Heart left ventricle (tissue), 16 donors: ENCODE results near the gene TRDMT1. TPM values are rescaled to one million over a fixed set of nuclear protein-coding genes. Genes with fewer than 3 reads are reported as not detected.

Experiments used
- ATAC-seq, 4 donors: fragments of 200-7000 bp; cut with Tn5 transposase; one replicate each; pipeline ENCODE4 v1.9.1; 2020 to 2022; ENCODE audit warnings: moderate library complexity in 4 of 4, mild to moderate bottlenecking in 3 of 4, moderate number of reproducible peaks in 1 of 4
- DNase-seq, 5 donors: peaks; one replicate each; pipeline ENCODE4 v3.0.0-alpha.2; 2020
- H3K27ac ChIP-seq, 12 donors: fragments of 200-600 bp; sonication (generic) in 4 of 12; one replicate each; pipeline versions ENCODE4 v1.5.0 to v1.8.0; 2016 to 2022; ENCODE audit warnings: mild to moderate bottlenecking in 2 of 12
- H3K27me3 ChIP-seq, 9 donors: fragments of 200-600 bp; sonication (generic) in 2 of 9; one replicate each; pipeline versions ENCODE4 v1.5.1 to v1.8.0; 2016 to 2022; ENCODE audit warnings: mild to moderate bottlenecking in 3 of 9
- H3K36me3 ChIP-seq, 9 donors: fragments of 200-600 bp; sonication (generic) in 2 of 9; one replicate each; pipeline versions ENCODE4 v1.5.0 to v1.8.0; 2018 to 2022; ENCODE audit warnings: mild to moderate bottlenecking in 2 of 9
- H3K4me1 ChIP-seq, 12 donors: fragments of 200-600 bp; sonication (generic) in 4 of 12; one replicate each; pipeline versions ENCODE4 v1.5.0 to v1.8.0; 2016 to 2022; ENCODE audit warnings: mild to moderate bottlenecking in 3 of 12
- H3K4me3 ChIP-seq, 12 donors: fragments of 200-600 bp; sonication (generic) in 4 of 12; one replicate each; pipeline versions ENCODE4 v1.5.0 to v1.8.0; 2017 to 2022; ENCODE audit warnings: mild to moderate bottlenecking in 9 of 12, moderate library complexity in 4 of 12
- H3K9me3 ChIP-seq, 12 donors: fragments of 200-600 bp; sonication (generic) in 4 of 12; one replicate each; pipeline versions ENCODE4 v1.5.0 to v1.8.0; 2016 to 2022; ENCODE audit warnings: mild to moderate bottlenecking in 1 of 12
- POLR2A ChIP-seq, 2 donors: fragments of 450-650 bp; IDR thresholded peaks; one replicate each; pipeline ENCODE4 v1.6.1; 2017; ENCODE audit warnings: antibody characterized with exemption in 2 of 2, mild to moderate bottlenecking in 2 of 2, moderate library complexity in 2 of 2
- WGBS, 4 donors: extraction: QIAGEN DNeasy Blood & Tissue Kit in 2 of 4; methylation state at CpG; one replicate each; pipeline versions ENCODE4 v1.1.5 to v1.1.7; 2013 to 2018; 5-methylcytosine and 5-hydroxymethylcytosine counted together
- intact Hi-C, 10 donors: fragments of 100-400 bp; cut with DNase I; formaldehyde crosslinking; loops; one replicate each; pipeline versions ENCODE4 v1.11.1 to v1.14.2; 2022
- polyA plus RNA-seq, 2 donors: library from polyadenylated mRNA; stranded (reverse); fragments of 200-250 nt; gene quantifications; one replicate each; pipeline ENCODE4 v1.2.3, GENCODE V29; 2013
- total RNA-seq, 9 donors: library from RNA; depleted of rRNA in 2 of 9; stranded (reverse); fragments of >200 nt in 2 of 9; fragmentation: NEBNext Ultra II Directional in 3 of 9; extraction: Animal tissue kit (Norgen Biotek cat#: 25700) in 3 of 9; gene quantifications; one replicate each; pipeline versions ENCODE4 v1.1.0 to v1.2.4, GENCODE V29; 2016 to 2023
- TF ChIP-seq, protein P1 (sequence below), 12 donors: fragments of 200-600 bp; sonication (generic) in 4 of 12; IDR thresholded peaks; one replicate each; pipeline versions ENCODE4 v1.5.0 to v1.8.0; 2018 to 2022; ENCODE audit warnings: antibody characterized with exemption in 12 of 12, mild to moderate bottlenecking in 5 of 12
- donor health status: ischemic (EF 13 %, LVEDD 7.1; RV severe dilation, severe dysfunction).
- donor health status: healthy with polysubstance abuse.
- donor health status: DM: no; HTN: yes; CAD: no.
- donor health status: DM: no; HTN: no; CAD: no.
- donor health status: ischemic (EF 25% LVEDD 6.9; RV normal size, moderate dysfunction).
- donor health status: ischemic (EF 25% LVEDD 5.7; RV mildly dilated, moderate dysfunction).
- donor health status: healthy.
- donor health status: DM: yes; HTN: yes; CAD: no.
- donor health status: ischemic (EF 35%, LVEDD 5.7; RV mildly dilated, moderate dysfunction).
- donor health status: nonischemic (EF 11% LVEDD 7.7; RV severe dilation, severe dysfunction).
- donor health status: DM: yes; HTN: yes; CAD: no.
- donor health status: PGD.
- donor health status: ischemic (EF 29% LVEDD 5.4; RV normal size, mild dysfunction).
- donor health status: nonischemic (EF 23%, LVEDD 6.1; RV moderate dilation, normal function).

Gene TRDMT1
- total and polyA plus RNA-seq, 11 donors: 1.8 to 6.0 (median 3.5) TPM

- no peak overlapping the region for H3K27ac ChIP-seq
- no peaks in the 10 kb centered on the region for H3K27me3 ChIP-seq
- intact Hi-C loops: no loop called here
- H3K9me3 ChIP-seq: no peaks in the 10 kb centered on the region
- no peaks in the 10 kb centered on the region for H3K4me1 ChIP-seq
- ATAC-seq (no peak), DNase-seq (no peak)
- peaks cover 0 to 5% (median 0%) of the 10 kb centered on the region in 9 donors for H3K36me3 ChIP-seq
- no peak for TF ChIP-seq POLR2A (IDR thresholded peaks at IDR 0.05)
- TF ChIP-seq, protein P1, sequence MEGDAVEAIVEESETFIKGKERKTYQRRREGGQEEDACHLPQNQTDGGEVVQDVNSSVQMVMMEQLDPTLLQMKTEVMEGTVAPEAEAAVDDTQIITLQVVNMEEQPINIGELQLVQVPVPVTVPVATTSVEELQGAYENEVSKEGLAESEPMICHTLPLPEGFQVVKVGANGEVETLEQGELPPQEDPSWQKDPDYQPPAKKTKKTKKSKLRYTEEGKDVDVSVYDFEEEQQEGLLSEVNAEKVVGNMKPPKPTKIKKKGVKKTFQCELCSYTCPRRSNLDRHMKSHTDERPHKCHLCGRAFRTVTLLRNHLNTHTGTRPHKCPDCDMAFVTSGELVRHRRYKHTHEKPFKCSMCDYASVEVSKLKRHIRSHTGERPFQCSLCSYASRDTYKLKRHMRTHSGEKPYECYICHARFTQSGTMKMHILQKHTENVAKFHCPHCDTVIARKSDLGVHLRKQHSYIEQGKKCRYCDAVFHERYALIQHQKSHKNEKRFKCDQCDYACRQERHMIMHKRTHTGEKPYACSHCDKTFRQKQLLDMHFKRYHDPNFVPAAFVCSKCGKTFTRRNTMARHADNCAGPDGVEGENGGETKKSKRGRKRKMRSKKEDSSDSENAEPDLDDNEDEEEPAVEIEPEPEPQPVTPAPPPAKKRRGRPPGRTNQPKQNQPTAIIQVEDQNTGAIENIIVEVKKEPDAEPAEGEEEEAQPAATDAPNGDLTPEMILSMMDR (IDR thresholded peaks at IDR 0.05): no peak
- no peak overlapping the region for H3K4me3 ChIP-seq
Measured at GRCh38 chr10:17154116-17154515, 47.4 kb downstream of the TRDMT1 start.

GRCh38 chr10:17153321-17153720 lies 48.2 kb downstream of the TRDMT1 start:
- H3K4me3 ChIP-seq: no peak overlapping the region
- H3K9me3 ChIP-seq: no peaks in the 10 kb centered on the region
- 89 to 92% (median 91%) methylated on average over 5 of the region's 5 CpGs for WGBS, 4 donors
- no peaks in the 10 kb centered on the region for H3K4me1 ChIP-seq
- H3K27me3 ChIP-seq: no peaks in the 10 kb centered on the region
- intact Hi-C loops: no loop called here
- H3K36me3 ChIP-seq: peaks cover 0 to 5% (median 0%) of the 10 kb centered on the region in 9 donors
- no peak for ATAC-seq
- no peak overlapping the region for H3K27ac ChIP-seq
- no peak for DNase-seq
- no peak for TF ChIP-seq POLR2A (IDR thresholded peaks at IDR 0.05)
- TF ChIP-seq, protein P1 (IDR thresholded peaks at IDR 0.05): no peak

DNA sequence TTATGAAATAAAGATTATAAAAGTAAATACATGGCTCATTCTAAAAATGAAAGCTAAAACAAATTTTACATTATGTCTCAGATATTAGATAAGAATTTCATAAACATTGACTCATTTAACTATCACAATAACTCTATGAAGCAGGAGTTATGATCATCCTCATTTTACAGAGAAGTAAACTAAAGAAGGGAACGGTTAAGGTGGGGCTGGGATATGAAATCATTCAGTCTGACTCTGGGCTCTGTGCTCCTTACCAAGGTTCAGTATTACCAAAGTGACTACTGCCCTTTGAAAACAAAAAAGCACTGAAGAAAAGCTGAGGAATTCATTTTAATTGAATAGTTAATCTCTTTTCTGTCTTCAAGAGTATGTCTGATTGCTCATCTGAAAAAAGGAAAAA lies 49.8 kb downstream of the TRDMT1 start:
- H3K9me3 ChIP-seq: no peaks in the 10 kb centered on the region
- TF ChIP-seq POLR2A (IDR thresholded peaks at IDR 0.05): no peak
- TF ChIP-seq, protein P1 (IDR thresholded peaks at IDR 0.05): no peak
- peaks cover 0 to 5% (median 0%) of the 10 kb centered on the region in 9 donors for H3K36me3 ChIP-seq
- ATAC-seq: no peak
- no peak for DNase-seq
- no peak overlapping the region for H3K27ac ChIP-seq
- H3K4me1 ChIP-seq: no peaks in the 10 kb centered on the region
- intact Hi-C loops: no loop called here
- WGBS, 4 donors: 82 to 88% (median 86%) methylated on average over 1 of the region's 1 CpG
- no peaks in the 10 kb centered on the region for H3K27me3 ChIP-seq
- no peak overlapping the region for H3K4me3 ChIP-seq

DNA sequence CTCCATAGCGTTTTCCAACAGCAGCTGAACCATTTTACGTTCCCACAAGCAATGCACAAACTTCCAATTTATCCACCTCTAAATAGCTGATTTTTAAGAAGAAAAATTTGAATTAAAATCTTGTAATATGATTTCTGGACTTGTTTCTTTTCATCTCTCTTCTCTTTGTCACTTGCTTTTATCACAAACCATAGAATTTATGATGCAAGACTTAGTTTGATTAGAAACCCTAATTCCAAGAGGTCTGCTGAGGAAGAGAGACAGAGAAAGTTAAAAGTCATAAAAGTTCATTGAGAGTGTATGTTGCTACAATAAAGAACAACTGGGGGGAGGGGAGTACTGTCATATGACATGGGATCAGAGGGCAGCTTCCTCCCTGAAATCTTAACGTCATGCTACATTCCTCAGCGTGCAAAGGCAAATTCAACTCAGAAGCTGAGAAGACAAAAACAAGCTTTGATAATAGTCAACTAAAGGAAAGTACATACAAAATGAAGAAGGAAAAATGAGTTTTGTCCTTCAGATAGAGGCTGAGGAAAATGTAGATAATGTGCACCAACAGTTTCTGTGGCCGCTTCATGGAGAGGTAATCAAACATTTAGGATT lies 53.5 kb downstream of the TRDMT1 start:
- H3K27me3 ChIP-seq: no peaks in the 10 kb centered on the region
- peaks cover 0 to under 1% (median 0%) of the 10 kb centered on the region in 9 donors for H3K36me3 ChIP-seq
- H3K4me1 ChIP-seq: no peaks in the 10 kb centered on the region
- ATAC-seq (no peak), DNase-seq (no peak)
- no peak overlapping the region for H3K4me3 ChIP-seq
- no peaks in the 10 kb centered on the region for H3K9me3 ChIP-seq
- 80 to 90% (median 88%) methylated on average over 5 of the region's 5 CpGs for WGBS, 4 donors
- intact Hi-C loops: no loop called here
- TF ChIP-seq, protein P1 (IDR thresholded peaks at IDR 0.05): no peak
- TF ChIP-seq POLR2A (IDR thresholded peaks at IDR 0.05): no peak
- no peak overlapping the region for H3K27ac ChIP-seq
